Heart right ventricle (tissue), 16 donors: ENCODE measurements around the gene OS9. TPM values are rescaled to one million over a fixed set of nuclear protein-coding genes. Genes with fewer than 3 reads are reported as not detected.

Experiments used
- ATAC-seq, 8 donors: fragments of 200-7000 bp; cut with Tn5 transposase; one replicate each; pipeline ENCODE4 v1.9.1; 2020; ENCODE audit warnings: mild to moderate bottlenecking in 8 of 8, moderate library complexity in 8 of 8, moderate number of reproducible peaks in 1 of 8
- DNase-seq, 2 donors: peaks; one replicate each; pipeline ENCODE4 v3.0.0-alpha.2; 2020
- H3K27ac ChIP-seq, 10 donors: fragments of 200-600 bp; sonication (generic) in 2 of 10; one replicate each; pipeline versions ENCODE4 v1.5.0 to v1.8.0; 2020 to 2022; ENCODE audit warnings: mild to moderate bottlenecking in 3 of 10
- H3K27me3 ChIP-seq, 7 donors: fragments of 200-600 bp; one replicate each; pipeline ENCODE4 v1.8.0; 2021 to 2022; ENCODE audit warnings: mild to moderate bottlenecking in 2 of 7
- H3K36me3 ChIP-seq, 9 donors: fragments of 200-600 bp; sonication (generic) in 1 of 9; one replicate each; pipeline versions ENCODE4 v1.5.0 to v1.8.0; 2020 to 2022; ENCODE audit warnings: mild to moderate bottlenecking in 2 of 9
- H3K4me1 ChIP-seq, 9 donors: fragments of 200-600 bp; sonication (generic) in 1 of 9; one replicate each; pipeline versions ENCODE4 v1.5.0 to v1.8.0; 2020 to 2022; ENCODE audit warnings: mild to moderate bottlenecking in 4 of 9
- H3K4me3 ChIP-seq, 10 donors: fragments of 200-600 bp; sonication (generic) in 2 of 10; one replicate each; pipeline versions ENCODE4 v1.5.0 to v1.8.0; 2020 to 2022; ENCODE audit warnings: mild to moderate bottlenecking in 7 of 10, moderate library complexity in 2 of 10
- H3K9me3 ChIP-seq, 11 donors: fragments of 200-600 bp in 10 of 11; sonication (generic) in 2 of 11; one replicate each; pipeline versions ENCODE4 v1.5.0 to v1.8.0; 2013 to 2022; ENCODE audit warnings: mild to moderate bottlenecking in 2 of 11, control low read depth in 1 of 11, moderate library complexity in 1 of 11
- CTCF ChIP-seq, 9 donors: fragments of 200-600 bp; sonication (generic) in 2 of 9; IDR thresholded peaks; one replicate each; pipeline versions ENCODE4 v1.5.0 to v1.8.0; 2021 to 2022; ENCODE audit warnings: antibody characterized with exemption in 9 of 9, mild to moderate bottlenecking in 5 of 9, moderate library complexity in 1 of 9
- WGBS, 2 donors: extraction: QIAGEN DNeasy Blood & Tissue Kit; methylation state at CpG; one replicate each; pipeline ENCODE4 v1.1.7; 2013; ENCODE audit warnings: inconsistent platforms in 1 of 2; 5-methylcytosine and 5-hydroxymethylcytosine counted together
- intact Hi-C, 10 donors: fragments of 100-400 bp; cut with DNase I; formaldehyde crosslinking; loops; one replicate each; pipeline versions ENCODE4 v1.11.1 to v1.14.2; 2022
- polyA plus RNA-seq, 2 donors: library from polyadenylated mRNA; stranded (reverse); fragments of 200-250 nt; gene quantifications; one replicate each; pipeline ENCODE4 v1.2.3, GENCODE V29; 2013
- total RNA-seq, 10 donors: library from RNA; stranded (reverse); fragmentation: NEBNext Ultra II Directional in 3 of 10; extraction: Animal tissue kit (Norgen Biotek cat#: 25700) in 3 of 10; gene quantifications; one replicate each; pipeline versions ENCODE4 v1.2.1 to v1.2.4, GENCODE V29; 2021 to 2023
- donor health status: Arrhythmogenic right ventricular cardiomyopathy.
- donor health status: ischemic (EF 13 %, LVEDD 7.1; RV severe dilation, severe dysfunction).
- donor health status: healthy with polysubstance abuse.
- donor health status: DM: no; HTN: yes; CAD: no.
- donor health status: DM: no; HTN: no; CAD: no.
- donor health status: ischemic (EF 25% LVEDD 6.9; RV normal size, moderate dysfunction).
- donor health status: ischemic (EF 25% LVEDD 5.7; RV mildly dilated, moderate dysfunction).
- donor health status: healthy.
- donor health status: DM: yes; HTN: yes; CAD: no.
- donor health status: Ischemic cardiomyopathy.
- donor health status: ischemic (EF 35%, LVEDD 5.7; RV mildly dilated, moderate dysfunction).
- donor health status: nonischemic (EF 11% LVEDD 7.7; RV severe dilation, severe dysfunction).
- donor health status: DM: yes; HTN: yes; CAD: no.
- donor health status: PGD.
- donor health status: ischemic (EF 29% LVEDD 5.4; RV normal size, mild dysfunction).
- donor health status: nonischemic (EF 23%, LVEDD 6.1; RV moderate dilation, normal function).

OS9 gene
- total and polyA plus RNA-seq, 12 donors = 84.9 to 181 (median 113) TPM

- H3K4me1 ChIP-seq = peaks cover 6 to 39% (median 24%) of the 10 kb centered on the region in 9 donors
- ATAC-seq = no peak
- H3K36me3 ChIP-seq = peaks cover 0 to 23% (median 8%) of the 10 kb centered on the region in 9 donors
- intact Hi-C loops = no loop called here
- peak in 1 of 2 donors; percentile 47 for DNase-seq
- TF ChIP-seq CTCF (IDR thresholded peaks at IDR 0.05) = peak; percentile 9 to 69 (median 46)
- 58 to 69% methylated on average over 22 of the region's 22 CpGs for WGBS, 2 donors
- no peaks in the 10 kb centered on the region for H3K27me3 ChIP-seq
- peak overlapping the region in 3 of 10 donors; percentile 53 to 74 (median 70) for H3K27ac ChIP-seq
- H3K4me3 ChIP-seq = peak overlapping the region in 6 of 10 donors; percentile 67 to 80 (median 70)
- H3K9me3 ChIP-seq = no peaks in the 10 kb centered on the region
Measured at GRCh38 chr12:57756406-57757341, 62.7 kb downstream of the OS9 start.

- ATAC-seq (no peak), DNase-seq (no peak)
- TF ChIP-seq CTCF (IDR thresholded peaks at IDR 0.05) = no peak
- Histone ChIP-seq H3K4me1 (peaks cover 5 to 34% (median 21%) of the 10 kb centered on the region in 9 donors), H3K4me3 (no peak overlapping the region), H3K27ac (no peak overlapping the region), H3K36me3 (peaks cover 0 to 23% (median 8%) of the 10 kb centered on the region in 9 donors), H3K9me3 (no peaks in the 10 kb centered on the region), H3K27me3 (peaks cover 0 to 7% (median 5%) of the 10 kb centered on the region in 7 donors)
- WGBS, 2 donors = 93 to 95% methylated on average over 4 of the region's 4 CpGs
- intact Hi-C loops = no loop called here
Measured at GRCh38 chr12:57757771-57758170, 63.8 kb downstream of the OS9 start.

GRCh38 chr12:57758552-57759359 is 64.8 kb downstream of the OS9 start:
- Histone ChIP-seq H3K27ac (no peak overlapping the region), H3K4me1 (peaks cover 4 to 26% (median 17%) of the 10 kb centered on the region in 9 donors), H3K4me3 (no peak overlapping the region), H3K9me3 (no peaks in the 10 kb centered on the region), H3K36me3 (peaks cover 0 to 23% (median 8%) of the 10 kb centered on the region in 9 donors), H3K27me3 (peaks cover 0 to 17% (median 15%) of the 10 kb centered on the region in 7 donors)
- DNase-seq (no peak), ATAC-seq (no peak)
- TF ChIP-seq CTCF (IDR thresholded peaks at IDR 0.05) = no peak
- 93 to 94% methylated on average over 25 of the region's 25 CpGs for WGBS, 2 donors
- intact Hi-C loops = no loop called here

GRCh38 chr12:57759360-57759980 is 65.5 kb downstream of the OS9 start:
- TF ChIP-seq CTCF (IDR thresholded peaks at IDR 0.05) = peak in 6 of 9 donors; percentile 25 to 48 (median 38)
- Histone ChIP-seq H3K27ac (no peak overlapping the region), H3K36me3 (peaks cover 0 to 23% (median 8%) of the 10 kb centered on the region in 9 donors), H3K4me1 (peaks cover 4 to 23% (median 14%) of the 10 kb centered on the region in 9 donors), H3K9me3 (no peaks in the 10 kb centered on the region), H3K27me3 (peaks cover 4 to 24% (median 22%) of the 10 kb centered on the region in 7 donors), H3K4me3 (no peak overlapping the region)
- DNase-seq (no peak), ATAC-seq (no peak)
- intact Hi-C loops = no loop called here
- WGBS, 2 donors = 43 to 46% methylated on average over 3 of the region's 3 CpGs
